Breast epithelium (tissue), 4 donors: ENCODE data around the gene CFAP70. TPM values are rescaled to one million over a fixed set of nuclear protein-coding genes. Genes with fewer than 3 reads are reported as not detected.
A peak's percentile ranks its signal among the peaks of the same experiment; 100 is the strongest.

ENCODE experiments used
- DNase-seq, 2 donors: peaks; one replicate each; pipeline ENCODE4 v3.0.0-alpha.2; 2019; ENCODE audit warnings: low spot score in 2 of 2
- H3K27ac ChIP-seq, 2 donors: fragments of 200-600 bp; sonication (generic) in 1 of 2; one replicate each; pipeline ENCODE4 v1.5.1; 2016 to 2019; ENCODE audit warnings: mild to moderate bottlenecking in 1 of 2
- H3K27me3 ChIP-seq, 2 donors: fragments of 200-600 bp; sonication (generic) in 1 of 2; one replicate each; pipeline versions ENCODE4 v1.5.1 to v1.6.0; 2017 to 2019; ENCODE audit warnings: control low read depth in 1 of 2, mild to moderate bottlenecking in 1 of 2
- H3K36me3 ChIP-seq: fragments of 200-600 bp; one replicate; pipeline ENCODE4 v1.5.1; 2019
- H3K4me1 ChIP-seq, 2 donors: fragments of 200-600 bp; sonication (generic); one replicate each; pipeline ENCODE4 v1.5.1; 2016 to 2019; ENCODE audit warnings: control low read depth in 1 of 2
- H3K4me3 ChIP-seq, 3 donors: fragments of 200-600 bp; sonication (generic); 1 replicate in 2 of 3; 2 replicates in 1 of 3; pipeline ENCODE4 v1.5.1; 2016 to 2019; ENCODE audit warnings: mild to moderate bottlenecking in 3 of 3, moderate library complexity in 2 of 3
- H3K9me3 ChIP-seq, 2 donors: fragments of 200-600 bp; sonication (generic) in 1 of 2; one replicate each; pipeline ENCODE4 v1.5.1; 2016 to 2019; ENCODE audit warnings: control low read depth in 1 of 2
- POLR2A ChIP-seq: fragments of 450-650 bp; IDR thresholded peaks from one replicate; pipeline ENCODE4 v1.6.1; 2016; ENCODE audit warnings: antibody characterized with exemption, mild to moderate bottlenecking, moderate library complexity
- POLR2AphosphoS5 ChIP-seq, 3 donors: sonication (generic); formaldehyde crosslinking; IDR thresholded peaks; one replicate each; pipeline ENCODE4 v1.6.1; 2017; ENCODE audit warnings: antibody characterized with exemption in 3 of 3
- intact Hi-C: fragments of 100-400 bp; cut with DNase I; formaldehyde crosslinking; loops from one replicate; pipeline ENCODE4 v1.15.1; 2023; ENCODE audit warnings: low total_unique reads
- total RNA-seq, 3 donors: library from RNA; depleted of rRNA; stranded (reverse); fragments of >200 nt; gene quantifications; one replicate each; pipeline ENCODE4 v1.1.0, GENCODE V29; 2016
- TF ChIP-seq, protein P1 (sequence below), 3 donors: fragments of 450-650 bp; IDR thresholded peaks; one replicate each; pipeline ENCODE4 v1.5.1; 2016 to 2017; ENCODE audit warnings: antibody characterized with exemption in 3 of 3, mild to moderate bottlenecking in 3 of 3, moderate library complexity in 3 of 3

The CFAP70 gene
- total RNA-seq, 3 donors from 2014 or later, result 7.8 to 10.4 (median 9.2) TPM

GRCh38 chr10:73364964-73365363 is 6.3 kb upstream of the CFAP70 start:
- TF ChIP-seq, protein P1, sequence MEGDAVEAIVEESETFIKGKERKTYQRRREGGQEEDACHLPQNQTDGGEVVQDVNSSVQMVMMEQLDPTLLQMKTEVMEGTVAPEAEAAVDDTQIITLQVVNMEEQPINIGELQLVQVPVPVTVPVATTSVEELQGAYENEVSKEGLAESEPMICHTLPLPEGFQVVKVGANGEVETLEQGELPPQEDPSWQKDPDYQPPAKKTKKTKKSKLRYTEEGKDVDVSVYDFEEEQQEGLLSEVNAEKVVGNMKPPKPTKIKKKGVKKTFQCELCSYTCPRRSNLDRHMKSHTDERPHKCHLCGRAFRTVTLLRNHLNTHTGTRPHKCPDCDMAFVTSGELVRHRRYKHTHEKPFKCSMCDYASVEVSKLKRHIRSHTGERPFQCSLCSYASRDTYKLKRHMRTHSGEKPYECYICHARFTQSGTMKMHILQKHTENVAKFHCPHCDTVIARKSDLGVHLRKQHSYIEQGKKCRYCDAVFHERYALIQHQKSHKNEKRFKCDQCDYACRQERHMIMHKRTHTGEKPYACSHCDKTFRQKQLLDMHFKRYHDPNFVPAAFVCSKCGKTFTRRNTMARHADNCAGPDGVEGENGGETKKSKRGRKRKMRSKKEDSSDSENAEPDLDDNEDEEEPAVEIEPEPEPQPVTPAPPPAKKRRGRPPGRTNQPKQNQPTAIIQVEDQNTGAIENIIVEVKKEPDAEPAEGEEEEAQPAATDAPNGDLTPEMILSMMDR (IDR thresholded peaks at IDR 0.05), result no peak
- DNase-seq, result no peak
- intact Hi-C loops, result no loop called here
- H3K4me3 ChIP-seq, result no peak overlapping the region
- H3K27me3 ChIP-seq, result no peaks in the 10 kb centered on the region
- H3K36me3 ChIP-seq, result no peaks in the 10 kb centered on the region
- no peaks in the 10 kb centered on the region for H3K9me3 ChIP-seq
- no peaks in the 10 kb centered on the region for H3K4me1 ChIP-seq
- no peak overlapping the region for H3K27ac ChIP-seq

- Histone ChIP-seq H3K27ac (no peak overlapping the region), H3K4me3 (no peak overlapping the region), H3K4me1 (peaks cover 0 to 8% of the 10 kb centered on the region in 2 donors), H3K9me3 (no peaks in the 10 kb centered on the region), H3K36me3 (no peaks in the 10 kb centered on the region), H3K27me3 (no peaks in the 10 kb centered on the region)
- DNase-seq, result no peak
- intact Hi-C loops, result no loop called here
- TF ChIP-seq, protein P1 (IDR thresholded peaks at IDR 0.05), result no peak
- TF ChIP-seq POLR2AphosphoS5 (IDR thresholded peaks at IDR 0.05) (no peak), POLR2A (no peak)
These were observed 828 bp upstream of the CFAP70 start for GRCh38 chr10:73359492-73359891.

DNA sequence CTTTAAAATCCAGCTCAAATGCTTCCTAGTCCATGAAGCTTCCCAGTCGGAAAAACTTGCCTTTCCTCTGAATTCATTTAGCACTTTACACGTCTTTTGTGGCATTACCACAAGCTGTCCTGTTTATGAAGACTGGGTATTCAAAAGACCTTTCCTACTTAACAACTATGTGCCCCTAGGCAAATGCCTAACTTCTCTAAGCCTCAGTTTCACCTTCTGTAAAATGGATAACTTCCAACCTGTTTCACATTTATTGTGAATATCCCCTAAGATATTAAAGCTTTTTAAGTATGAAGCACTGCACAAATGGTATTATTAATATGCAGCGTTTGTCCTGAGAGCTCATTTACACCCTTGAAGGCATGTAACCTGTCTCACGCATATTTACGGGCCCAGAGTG is 843 bp downstream of the CFAP70 start:
- no peaks in the 10 kb centered on the region for H3K9me3 ChIP-seq
- H3K36me3 ChIP-seq, result no peaks in the 10 kb centered on the region
- no peaks in the 10 kb centered on the region for H3K27me3 ChIP-seq
- DNase-seq, result no peak
- H3K4me3 ChIP-seq, result peak overlapping the region; percentile 68 to 87 (median 74)
- peaks cover 0 to 8% of the 10 kb centered on the region in 2 donors for H3K4me1 ChIP-seq
- H3K27ac ChIP-seq, result peak overlapping the region in 1 of 2 donors; percentile 85
- TF ChIP-seq, protein P1 (IDR thresholded peaks at IDR 0.05), result no peak
- TF ChIP-seq POLR2A (no peak), POLR2AphosphoS5 (IDR thresholded peaks at IDR 0.05) (no peak)
- intact Hi-C loops, result no loop called here

DNA sequence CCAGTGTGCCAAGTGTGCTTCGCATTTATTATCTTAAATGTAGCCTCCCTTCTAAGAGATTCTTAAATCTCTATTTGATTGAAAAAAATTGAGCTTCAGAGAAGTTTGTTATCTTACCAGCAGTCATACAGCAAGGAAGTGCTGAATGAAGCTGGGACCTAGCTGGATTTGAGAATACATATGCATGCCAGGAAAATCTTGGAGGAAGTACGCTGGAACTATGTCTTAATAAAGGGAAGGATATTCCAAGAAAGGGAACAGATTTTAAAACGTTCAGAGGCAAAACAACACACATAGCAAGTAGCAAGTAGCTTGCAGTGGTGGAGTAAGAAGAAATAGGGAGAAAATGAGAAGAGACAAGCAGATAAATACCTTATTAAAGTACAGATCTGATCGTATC is 1.5 kb downstream of the CFAP70 start:
- Histone ChIP-seq H3K9me3 (no peaks in the 10 kb centered on the region), H3K36me3 (no peaks in the 10 kb centered on the region), H3K4me3 (no peak overlapping the region), H3K4me1 (peaks cover 0 to 8% of the 10 kb centered on the region in 2 donors), H3K27me3 (no peaks in the 10 kb centered on the region), H3K27ac (no peak overlapping the region)
- no peak for DNase-seq
- intact Hi-C loops, result no loop called here
- TF ChIP-seq, protein P1 (IDR thresholded peaks at IDR 0.05), result no peak
- TF ChIP-seq POLR2A, result no peak
- TF ChIP-seq POLR2AphosphoS5 (IDR thresholded peaks at IDR 0.05), result no peak

DNA sequence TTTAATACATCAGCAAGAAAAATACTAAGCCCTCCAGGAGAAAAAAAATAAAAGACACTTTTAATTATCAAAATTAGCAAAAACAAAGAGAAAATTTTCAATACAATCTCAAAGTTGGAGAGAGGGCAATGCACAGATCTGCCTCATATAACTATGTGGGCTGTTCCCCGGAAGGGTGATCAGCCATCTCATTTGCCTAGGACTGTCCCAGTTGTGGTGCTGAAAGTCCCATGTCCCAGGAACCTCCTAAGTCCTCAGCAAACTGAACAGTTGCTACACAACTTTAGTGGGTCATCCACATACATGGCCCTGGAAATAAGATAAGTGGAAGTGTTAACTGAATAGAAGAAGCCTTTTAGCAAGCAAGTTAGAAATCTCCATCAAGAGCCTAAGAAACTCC is 14.4 kb downstream of the CFAP70 start:
- DNase-seq, result no peak
- Histone ChIP-seq H3K36me3 (no peaks in the 10 kb centered on the region), H3K4me3 (no peak overlapping the region), H3K27ac (no peak overlapping the region), H3K27me3 (no peaks in the 10 kb centered on the region), H3K4me1 (no peaks in the 10 kb centered on the region), H3K9me3 (no peaks in the 10 kb centered on the region)
- TF ChIP-seq, protein P1 (IDR thresholded peaks at IDR 0.05), result no peak
- TF ChIP-seq POLR2A (no peak), POLR2AphosphoS5 (IDR thresholded peaks at IDR 0.05) (no peak)
- intact Hi-C loops, result no loop called here
